ENCODE measurements around the gene NPB.

DNA sequence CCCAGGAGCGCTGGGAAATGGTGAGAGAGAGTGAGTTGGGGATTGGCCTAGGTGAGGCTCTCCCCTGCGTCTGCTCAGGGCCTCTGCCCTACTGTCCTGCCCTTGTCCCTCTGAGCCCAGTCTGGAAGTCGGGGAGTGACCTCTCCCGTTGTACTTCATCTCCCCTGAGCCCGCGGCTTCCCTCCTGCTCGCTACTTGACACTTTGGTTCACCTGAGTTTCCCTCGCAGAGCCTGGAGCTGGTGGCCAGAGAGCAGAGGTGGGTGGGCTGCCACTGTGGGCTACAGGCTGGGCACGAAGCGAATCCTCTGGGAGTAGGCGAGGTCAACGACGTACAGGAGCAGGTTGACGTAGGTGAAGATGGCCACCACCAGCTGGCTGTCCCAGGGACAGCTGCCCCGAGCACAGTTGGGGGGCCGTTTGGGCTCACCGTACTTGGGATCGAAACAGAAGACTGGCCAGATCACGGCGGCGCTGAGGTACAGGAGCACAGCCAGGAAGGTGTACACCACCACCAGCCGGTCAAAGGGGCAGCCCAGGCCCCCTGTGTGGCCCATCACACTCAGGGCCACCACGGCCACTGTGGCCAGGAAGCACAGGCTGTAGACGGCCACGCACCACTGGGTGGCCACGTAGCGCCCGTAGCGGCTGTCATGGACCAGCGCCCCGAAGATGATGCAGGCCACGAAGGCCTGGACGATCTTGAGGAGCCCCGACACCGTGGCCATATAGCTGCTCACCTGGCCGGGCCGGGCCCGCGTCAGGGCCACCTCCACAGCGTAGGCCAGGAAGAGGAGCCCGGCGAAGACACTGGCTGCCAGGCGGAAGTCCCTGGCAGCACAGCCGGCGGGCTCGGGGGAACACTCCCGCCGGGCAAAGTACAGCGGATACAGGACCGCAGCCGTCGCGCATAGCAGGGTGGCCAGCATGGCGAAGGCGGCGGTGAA lies 38.8 kb downstream of the NPB start:
- no peak for TF ChIP-seq FOSL2 (IDR thresholded peaks at IDR 0.05; ENCODE audit: borderline replicate concordance, low read depth)
- no peak for TF ChIP-seq YY1 (IDR thresholded peaks at IDR 0.05; ENCODE audit: low read depth)
- TF ChIP-seq POLR2AphosphoS5 (IDR thresholded peaks at IDR 0.05; ENCODE audit: low read depth, low read length) = no peak
